HCT116 (cell line): ENCODE measurements around the gene PLA2G7. TPM values are rescaled to one million over a fixed set of nuclear protein-coding genes. Genes with fewer than 3 reads are reported as not detected.

ENCODE experiments used
- ATAC-seq: fragments of 200-7000 bp; cut with Tn5 transposase; 2 replicates; pipeline ENCODE4 v1.9.1; 2020; ENCODE audit warnings: mild to moderate bottlenecking, moderate library complexity
- BruUV-seq: library from RNA; stranded (reverse); fragments of 400-500 nt; replicated peaks from 2 replicates; lab custom pipeline; 2021; lab: Mats Ljungman, UMichigan
- CTCF ChIA-PET: fragments of 300-600 bp; sonication (Branson Sonifier 250); formaldehyde crosslinking; loops from one replicate; lab custom pipeline; 2021; ENCODE audit warnings: antibody characterized with exemption; lab: Charles Lee
- POLR2A ChIA-PET: fragments of 300-600, 350-600 bp; sonication (Branson Sonifier 250); formaldehyde crosslinking; loops from one replicate; lab custom pipeline; 2021; ENCODE audit warnings: antibody characterized with exemption; lab: Charles Lee
- RAD21 ChIA-PET, 2 experiments: fragments of 300-600 bp; sonication (Branson Sonifier 250); formaldehyde crosslinking; loops; one replicate each; lab custom pipeline; 2023; ENCODE audit warnings: low total read pairs in 2 of 2; ENCODE audit not compliant: uncharacterized antibody in 2 of 2, unreplicated experiment in 2 of 2, low non-redundant PET in 1 of 2; lab: Charles Lee
- DNase-seq: peaks from one replicate; pipeline ENCODE4 v3.0.0-alpha.2; 2010; ENCODE audit warnings: low read depth, low spot score
- H2AFZ ChIP-seq: fragments of 200-600 bp; shearing (Covaris generic), sonication (generic); 2 replicates; pipeline ENCODE4 v1.6.1; 2017; ENCODE audit warnings: low read depth, mixed run types, mixed read lengths, antibody characterized with exemption, low read length; ENCODE audit not compliant: poor library complexity, severe bottlenecking
- H3K27ac ChIP-seq: 2 replicates; pipeline ENCODE4 v1.5.1; 2012; ENCODE audit warnings: low read depth, low read length
- H3K27me3 ChIP-seq: fragments of 200-600 bp; sonication (generic); 2 replicates; pipeline ENCODE4 v1.6.1; 2016; ENCODE audit warnings: mixed run types, low read length, mixed read lengths; ENCODE audit not compliant: insufficient read depth
- H3K36me3 ChIP-seq, 2 experiments: fragments of 200-500 bp in 1 of 2; fragments of 200-600 bp in 1 of 2; sonication (Bioruptor generic) in 1 of 2; sonication (generic) in 1 of 2; 2 replicates each; pipeline versions ENCODE4 v1.5.1 to v1.6.1; 2014 to 2016; ENCODE audit warnings: low read length in 2 of 2, inconsistent platforms in 1 of 2, mixed read lengths in 1 of 2, mixed run types in 1 of 2; ENCODE audit not compliant: insufficient read depth in 2 of 2, control insufficient read depth in 1 of 2
- H3K4me1 ChIP-seq, 2 experiments: fragments of 200-600 bp in 1 of 2; sonication (generic) in 1 of 2; 2 replicates each; pipeline versions ENCODE4 v1.5.1 to v1.6.1; 2012 to 2017; ENCODE audit warnings: low read length in 2 of 2, inconsistent platforms in 1 of 2, mild to moderate bottlenecking in 1 of 2, mixed read lengths in 1 of 2, mixed run types in 1 of 2, moderate library complexity in 1 of 2; ENCODE audit not compliant: insufficient read depth in 2 of 2, control insufficient read depth in 1 of 2
- H3K4me2 ChIP-seq: fragments of 200-600 bp; sonication (generic); 2 replicates; pipeline ENCODE4 v1.6.1; 2017; ENCODE audit warnings: mixed run types, low read length, mixed read lengths
- H3K4me3 ChIP-seq, 2 experiments: fragments of 200-600 bp in 1 of 2; sonication (generic) in 1 of 2; replicated peaks in 1 of 2; 2 replicates each; pipeline ENCODE4 v1.5.1; 2011 to 2016; ENCODE audit warnings: low read length in 2 of 2, control low read depth in 1 of 2, low read depth in 1 of 2, mild to moderate bottlenecking in 1 of 2, mixed read lengths in 1 of 2, mixed run types in 1 of 2
- H3K79me2 ChIP-seq: fragments of 200-600 bp; sonication (generic); 2 replicates; pipeline ENCODE4 v1.6.1; 2017; ENCODE audit warnings: mild to moderate bottlenecking, mixed run types, low read length, moderate library complexity, mixed read lengths; ENCODE audit not compliant: insufficient read depth
- H3K9ac ChIP-seq: fragments of 200-600 bp; sonication (generic); 2 replicates; pipeline ENCODE4 v1.6.1; 2016; ENCODE audit warnings: low read length, mixed read lengths
- H3K9me2 ChIP-seq: fragments of 200-600 bp; sonication (generic), shearing (Covaris generic); 2 replicates; pipeline ENCODE4 v1.6.1; 2017; ENCODE audit warnings: mixed run types, mild to moderate bottlenecking, moderate library complexity; ENCODE audit not compliant: insufficient read depth
- H3K9me3 ChIP-seq, 2 experiments: fragments of 200-500 bp in 1 of 2; fragments of 200-600 bp in 1 of 2; sonication (Bioruptor generic) in 1 of 2; sonication (generic) in 1 of 2; 2 replicates each; pipeline ENCODE4 v1.6.1; 2014 to 2017; ENCODE audit warnings: low read length in 2 of 2, mixed read lengths in 2 of 2, inconsistent platforms in 1 of 2, low read depth in 1 of 2, mild to moderate bottlenecking in 1 of 2, mixed run types in 1 of 2, moderate library complexity in 1 of 2; ENCODE audit not compliant: control insufficient read depth in 1 of 2, insufficient read depth in 1 of 2
- H4K20me1 ChIP-seq: fragments of 200-600 bp; sonication (generic), shearing (Covaris generic); 2 replicates; pipeline ENCODE4 v1.6.1; 2017; ENCODE audit warnings: mixed run types, mild to moderate bottlenecking, moderate library complexity; ENCODE audit not compliant: insufficient read depth
- CBX3 ChIP-seq: IDR thresholded peaks from 2 replicates; pipeline ENCODE4 v1.6.1; 2012; ENCODE audit warnings: low read depth
- CEBPB ChIP-seq: IDR thresholded peaks from 2 replicates; pipeline ENCODE4 v1.6.1; 2012; ENCODE audit warnings: low read depth
- ELF1 ChIP-seq: IDR thresholded peaks from 2 replicates; pipeline ENCODE4 v1.6.1; 2012; ENCODE audit warnings: low read depth, borderline replicate concordance
- SIN3A ChIP-seq: IDR thresholded peaks from 2 replicates; pipeline ENCODE4 v1.6.1; 2012; ENCODE audit warnings: low read depth
- SP1 ChIP-seq: IDR thresholded peaks from 2 replicates; pipeline ENCODE4 v1.6.1; 2012; ENCODE audit warnings: low read depth
- YY1 ChIP-seq: IDR thresholded peaks from 2 replicates; pipeline ENCODE4 v1.6.1; 2011; ENCODE audit warnings: low read length, low read depth, moderate library complexity, mild to moderate bottlenecking; ENCODE audit not compliant: insufficient replicate concordance; ENCODE audit errors: extremely low read depth
- intact Hi-C: fragments of 100-400 bp; cut with micrococcal nuclease; formaldehyde crosslinking; loops from 2 replicates; pipeline ENCODE4 v1.10.0; 2022
- total RNA-seq: library from RNA; stranded (reverse); gene quantifications from one replicate; pipeline ENCODE4 v1.2.1, GENCODE V29; 2021; ENCODE audit not compliant: unreplicated experiment
- TF ChIP-seq, protein P1 (sequence below): IDR thresholded peaks from 2 replicates; pipeline ENCODE4 v1.6.1; 2012; ENCODE audit warnings: low read depth
- TF ChIP-seq, protein P2 (sequence below): IDR thresholded peaks from 2 replicates; pipeline ENCODE4 v1.6.1; 2011; ENCODE audit warnings: mild to moderate bottlenecking, low read length, moderate library complexity; ENCODE audit not compliant: insufficient replicate concordance; ENCODE audit errors: extremely low read depth
- TF ChIP-seq, protein P3 (sequence below): IDR thresholded peaks from 2 replicates; pipeline ENCODE4 v1.6.1; 2012
- TF ChIP-seq, protein P4 (sequence below), 3 experiments: fragments of 200-600 bp in 1 of 3; sonication (generic) in 1 of 3; IDR thresholded peaks in 2 of 3; conservative IDR thresholded peaks in 1 of 3; 2 replicates each; pipeline ENCODE4 v1.5.1; 2012 to 2017; ENCODE audit warnings: low read depth in 2 of 3, low read length in 2 of 3, antibody characterized with exemption in 1 of 3, borderline replicate concordance in 1 of 3, control low read depth in 1 of 3, mild to moderate bottlenecking in 1 of 3, mixed read lengths in 1 of 3, mixed run types in 1 of 3, moderate library complexity in 1 of 3; ENCODE audit not compliant: insufficient read depth in 1 of 3

The PLA2G7 gene
- total RNA-seq, 1 experiment from 2014 or later: 2.8 TPM

DNA sequence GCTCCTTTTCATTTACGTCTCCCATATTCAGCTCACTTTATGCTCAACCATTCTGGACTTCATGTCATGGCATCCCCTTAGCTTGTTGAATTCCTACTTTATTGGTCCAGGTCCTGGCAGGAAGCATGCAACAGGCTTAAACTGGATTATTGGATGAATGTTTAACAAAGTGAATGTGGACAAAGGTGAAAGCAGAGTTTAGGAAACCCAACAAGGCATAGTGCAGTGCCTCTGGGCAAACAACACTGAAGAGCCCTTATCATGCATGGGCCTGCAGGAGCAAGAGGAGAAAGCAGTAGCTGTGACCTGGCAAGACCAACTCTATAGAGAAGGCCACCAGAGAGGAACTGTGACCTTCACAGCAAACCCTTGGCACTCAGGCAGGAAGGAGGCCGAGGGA is 6.3 kb upstream of the PLA2G7 start (continued):
- TF ChIP-seq, protein P1, sequence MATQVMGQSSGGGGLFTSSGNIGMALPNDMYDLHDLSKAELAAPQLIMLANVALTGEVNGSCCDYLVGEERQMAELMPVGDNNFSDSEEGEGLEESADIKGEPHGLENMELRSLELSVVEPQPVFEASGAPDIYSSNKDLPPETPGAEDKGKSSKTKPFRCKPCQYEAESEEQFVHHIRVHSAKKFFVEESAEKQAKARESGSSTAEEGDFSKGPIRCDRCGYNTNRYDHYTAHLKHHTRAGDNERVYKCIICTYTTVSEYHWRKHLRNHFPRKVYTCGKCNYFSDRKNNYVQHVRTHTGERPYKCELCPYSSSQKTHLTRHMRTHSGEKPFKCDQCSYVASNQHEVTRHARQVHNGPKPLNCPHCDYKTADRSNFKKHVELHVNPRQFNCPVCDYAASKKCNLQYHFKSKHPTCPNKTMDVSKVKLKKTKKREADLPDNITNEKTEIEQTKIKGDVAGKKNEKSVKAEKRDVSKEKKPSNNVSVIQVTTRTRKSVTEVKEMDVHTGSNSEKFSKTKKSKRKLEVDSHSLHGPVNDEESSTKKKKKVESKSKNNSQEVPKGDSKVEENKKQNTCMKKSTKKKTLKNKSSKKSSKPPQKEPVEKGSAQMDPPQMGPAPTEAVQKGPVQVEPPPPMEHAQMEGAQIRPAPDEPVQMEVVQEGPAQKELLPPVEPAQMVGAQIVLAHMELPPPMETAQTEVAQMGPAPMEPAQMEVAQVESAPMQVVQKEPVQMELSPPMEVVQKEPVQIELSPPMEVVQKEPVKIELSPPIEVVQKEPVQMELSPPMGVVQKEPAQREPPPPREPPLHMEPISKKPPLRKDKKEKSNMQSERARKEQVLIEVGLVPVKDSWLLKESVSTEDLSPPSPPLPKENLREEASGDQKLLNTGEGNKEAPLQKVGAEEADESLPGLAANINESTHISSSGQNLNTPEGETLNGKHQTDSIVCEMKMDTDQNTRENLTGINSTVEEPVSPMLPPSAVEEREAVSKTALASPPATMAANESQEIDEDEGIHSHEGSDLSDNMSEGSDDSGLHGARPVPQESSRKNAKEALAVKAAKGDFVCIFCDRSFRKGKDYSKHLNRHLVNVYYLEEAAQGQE: no peak
- TF ChIP-seq, protein P2, sequence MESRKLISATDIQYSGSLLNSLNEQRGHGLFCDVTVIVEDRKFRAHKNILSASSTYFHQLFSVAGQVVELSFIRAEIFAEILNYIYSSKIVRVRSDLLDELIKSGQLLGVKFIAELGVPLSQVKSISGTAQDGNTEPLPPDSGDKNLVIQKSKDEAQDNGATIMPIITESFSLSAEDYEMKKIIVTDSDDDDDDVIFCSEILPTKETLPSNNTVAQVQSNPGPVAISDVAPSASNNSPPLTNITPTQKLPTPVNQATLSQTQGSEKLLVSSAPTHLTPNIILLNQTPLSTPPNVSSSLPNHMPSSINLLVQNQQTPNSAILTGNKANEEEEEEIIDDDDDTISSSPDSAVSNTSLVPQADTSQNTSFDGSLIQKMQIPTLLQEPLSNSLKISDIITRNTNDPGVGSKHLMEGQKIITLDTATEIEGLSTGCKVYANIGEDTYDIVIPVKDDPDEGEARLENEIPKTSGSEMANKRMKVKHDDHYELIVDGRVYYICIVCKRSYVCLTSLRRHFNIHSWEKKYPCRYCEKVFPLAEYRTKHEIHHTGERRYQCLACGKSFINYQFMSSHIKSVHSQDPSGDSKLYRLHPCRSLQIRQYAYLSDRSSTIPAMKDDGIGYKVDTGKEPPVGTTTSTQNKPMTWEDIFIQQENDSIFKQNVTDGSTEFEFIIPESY: no peak
- no peak for TF ChIP-seq SIN3A
- TF ChIP-seq, all 23 proteins: peak for 0

DNA sequence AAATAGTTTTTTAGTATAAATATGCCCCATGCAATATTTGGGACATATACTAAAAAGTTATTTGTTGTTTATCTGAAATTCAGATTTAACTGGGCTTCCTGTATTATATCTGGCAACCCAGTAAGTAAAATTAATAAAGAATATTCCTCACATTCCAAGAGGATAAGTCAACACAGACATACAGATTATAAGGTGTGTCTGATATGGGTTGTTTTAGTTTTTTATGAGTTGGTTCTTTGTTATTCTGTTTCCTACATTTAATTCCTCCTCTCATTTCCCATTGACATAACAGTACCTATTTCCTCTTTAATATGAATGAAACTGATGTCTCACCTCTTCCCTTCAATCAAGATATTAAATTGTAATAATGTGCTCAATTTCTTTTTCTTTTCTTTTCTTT is 1.7 kb upstream of the PLA2G7 start:
- Histone ChIP-seq H3K79me2 (no peaks in the 10 kb centered on the region), H3K9ac (no peak overlapping the region), H2AFZ (peak overlapping the region; percentile 99), H3K4me1 (peaks cover 16 to 32% of the 10 kb centered on the region in 2 experiments), H3K4me3 (no peak overlapping the region), H4K20me1 (no peaks in the 10 kb centered on the region), H3K9me2 (no peaks in the 10 kb centered on the region), H3K9me3 (no peaks in the 10 kb centered on the region), H3K36me3 (no peaks in the 10 kb centered on the region), H3K4me2 (peak overlapping the region; percentile 98; the same call in 1 of the 2 replicates), H3K27ac (no peak overlapping the region), H3K27me3 (no peaks in the 10 kb centered on the region)
- ChIA-PET CTCF (no interaction called here), RAD21 (no interaction called here), POLR2A (no interaction called here)
- no TSS peak for BruUV-seq
- DNase-seq: no peak
- ATAC-seq: no peak
- intact Hi-C loops: loop anchor here (10.0 kb wide), 1 partner anchor 308 kb away; the partner anchor contains the start of gene ADGRF1
- TF ChIP-seq YY1: no peak
- TF ChIP-seq, protein P3, sequence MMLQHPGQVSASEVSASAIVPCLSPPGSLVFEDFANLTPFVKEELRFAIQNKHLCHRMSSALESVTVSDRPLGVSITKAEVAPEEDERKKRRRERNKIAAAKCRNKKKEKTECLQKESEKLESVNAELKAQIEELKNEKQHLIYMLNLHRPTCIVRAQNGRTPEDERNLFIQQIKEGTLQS: no peak
- TF ChIP-seq, protein P1: no peak
- TF ChIP-seq CEBPB: no peak
- TF ChIP-seq, protein P4, sequence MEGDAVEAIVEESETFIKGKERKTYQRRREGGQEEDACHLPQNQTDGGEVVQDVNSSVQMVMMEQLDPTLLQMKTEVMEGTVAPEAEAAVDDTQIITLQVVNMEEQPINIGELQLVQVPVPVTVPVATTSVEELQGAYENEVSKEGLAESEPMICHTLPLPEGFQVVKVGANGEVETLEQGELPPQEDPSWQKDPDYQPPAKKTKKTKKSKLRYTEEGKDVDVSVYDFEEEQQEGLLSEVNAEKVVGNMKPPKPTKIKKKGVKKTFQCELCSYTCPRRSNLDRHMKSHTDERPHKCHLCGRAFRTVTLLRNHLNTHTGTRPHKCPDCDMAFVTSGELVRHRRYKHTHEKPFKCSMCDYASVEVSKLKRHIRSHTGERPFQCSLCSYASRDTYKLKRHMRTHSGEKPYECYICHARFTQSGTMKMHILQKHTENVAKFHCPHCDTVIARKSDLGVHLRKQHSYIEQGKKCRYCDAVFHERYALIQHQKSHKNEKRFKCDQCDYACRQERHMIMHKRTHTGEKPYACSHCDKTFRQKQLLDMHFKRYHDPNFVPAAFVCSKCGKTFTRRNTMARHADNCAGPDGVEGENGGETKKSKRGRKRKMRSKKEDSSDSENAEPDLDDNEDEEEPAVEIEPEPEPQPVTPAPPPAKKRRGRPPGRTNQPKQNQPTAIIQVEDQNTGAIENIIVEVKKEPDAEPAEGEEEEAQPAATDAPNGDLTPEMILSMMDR (IDR thresholded peaks at IDR 0.05 in 2 of 3, conservative IDR thresholded peaks at IDR 0.05 in 1 of 3; ENCODE audit: borderline replicate concordance in 1 of 3, insufficient read depth in 1 of 3, low read depth in 2 of 3, low read length in 2 of 3): no peak
- TF ChIP-seq SP1: no peak
- no peak for TF ChIP-seq CBX3
- TF ChIP-seq ELF1: no peak
